ENCODE measurements around the gene MYO5B. TPM values are rescaled to one million over a fixed set of nuclear protein-coding genes. Genes with fewer than 3 reads are reported as not detected.

MYO5B gene
- total and polyA plus RNA-seq, 2 of the 4 experiments (the other 2 are of a cell fraction), result 0.24 to 0.54 TPM

DNA sequence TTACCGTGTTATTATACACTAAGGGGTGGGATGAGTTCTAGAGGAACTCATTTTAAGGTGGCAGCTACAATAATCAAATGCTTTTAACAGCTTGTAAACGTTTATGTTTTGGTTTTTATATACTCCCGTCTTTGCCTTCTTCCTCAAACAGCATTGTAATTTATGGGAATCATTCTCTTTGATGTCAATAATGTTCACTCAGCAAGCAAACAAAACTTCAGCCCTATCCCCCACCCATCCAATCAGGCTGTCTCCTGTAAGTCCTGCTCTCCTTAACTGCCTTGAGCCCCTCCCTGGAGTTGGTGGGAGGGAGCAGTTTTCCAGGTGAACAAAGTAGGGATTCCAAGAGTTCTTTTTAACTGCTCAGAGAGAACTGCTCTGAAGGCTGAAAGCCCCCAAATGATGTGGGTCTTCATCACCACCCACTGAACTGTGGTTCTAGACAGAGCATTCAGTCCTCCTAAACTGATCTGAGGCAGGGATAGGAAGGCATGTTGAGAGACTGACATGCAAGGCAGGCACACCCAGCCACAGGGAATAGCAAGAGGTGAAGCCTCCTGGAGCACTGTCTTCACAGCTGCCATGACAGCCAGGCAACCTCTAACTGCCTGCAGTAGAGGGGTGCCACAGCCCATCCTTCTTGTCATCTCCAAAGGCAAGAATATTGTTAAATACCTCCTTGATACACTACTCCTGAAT lies 17.5 kb downstream of the MYO5B start:
- Histone ChIP-seq H4K5ac (ENCODE audit: low read depth, low read length) (no peak overlapping the region), H2AK9ac (replicated peaks; ENCODE audit: low read depth, low read length, poor library complexity) (no peak overlapping the region), H3K27me3 (ENCODE audit: control insufficient read depth, insufficient read depth, low read length) (no peaks in the 10 kb centered on the region; the same call in 1 of the 2 replicates), H3K9ac (ENCODE audit: low read depth, low read length) (no peak overlapping the region), H2BK120ac (ENCODE audit: low read depth, low read length) (no peak overlapping the region), H3K9me3 (ENCODE audit: control insufficient read depth, insufficient read depth, low read length) (no peaks in the 10 kb centered on the region), H2BK5ac (ENCODE audit: low read depth, low read length, poor library complexity, severe bottlenecking) (no peak overlapping the region), H4K20me1 (ENCODE audit: insufficient read depth, low read length) (no peaks in the 10 kb centered on the region), H3K56ac (ENCODE audit: extremely low read depth, insufficient read depth, low read length) (no peak overlapping the region), H2AK5ac (ENCODE audit: low read depth, low read length) (no peak overlapping the region), H3K4me2 (ENCODE audit: low read depth, low read length) (no peak overlapping the region), H3K23ac (ENCODE audit: low read depth, low read length) (no peak overlapping the region), H3K36me3 (ENCODE audit: control insufficient read depth, insufficient read depth, low read length) (no peaks in the 10 kb centered on the region), H2AFZ (replicated peaks; ENCODE audit: low read length, poor library complexity) (no peak overlapping the region), H2BK15ac (ENCODE audit: low read depth, low read length) (no peak overlapping the region), H4K8ac (ENCODE audit: low read depth in 2 of 2, low read length in 2 of 2) (no peak overlapping the region), H2BK20ac (ENCODE audit: low read depth, low read length) (no peak overlapping the region), H3K27ac (ENCODE audit: insufficient read depth, low read length) (no peak overlapping the region), H4K91ac (ENCODE audit: insufficient read depth, low read depth, low read length) (no peak overlapping the region), H3K4me3 (ENCODE audit: insufficient read depth, low read depth, low read length) (no peak overlapping the region), H3K14ac (replicated peaks; ENCODE audit: low read depth, low read length) (no peak overlapping the region), H3K9me1 (ENCODE audit: insufficient read depth, low read length) (no peaks in the 10 kb centered on the region), H3K79me1 (ENCODE audit: low read depth in 1 of 2, low read length in 2 of 2) (no peaks in the 10 kb centered on the region), H3K4ac (ENCODE audit: low read depth, low read length) (no peak overlapping the region), H3K4me1 (ENCODE audit: control insufficient read depth, insufficient read depth, low read length) (no peaks in the 10 kb centered on the region), H3K18ac (ENCODE audit: low read depth, low read length) (no peak overlapping the region)
- no peak for ATAC-seq (ENCODE audit: low read depth)
- ChIA-PET POLR2A (ENCODE audit: unreplicated experiment) (no interaction called here), CTCF (no interaction called here)
- TF ChIP-seq BHLHE40 (IDR thresholded peaks at IDR 0.05; ENCODE audit: low read depth, low read length) (no peak), RFX5 (IDR thresholded peaks at IDR 0.05; ENCODE audit: low read depth, low read length) (no peak), USF2 (IDR thresholded peaks at IDR 0.05; ENCODE audit: low read depth, low read length) (no peak), NFE2L2 (IDR thresholded peaks at IDR 0.05; ENCODE audit: low read depth, low read length) (no peak), FOS (IDR thresholded peaks at IDR 0.05; ENCODE audit: low read depth, low read length) (no peak), CEBPB (IDR thresholded peaks at IDR 0.05; ENCODE audit: low read depth, low read length) (no peak), RCOR1 (IDR thresholded peaks at IDR 0.05; ENCODE audit: insufficient replicate concordance, low read length) (no peak), MAZ (IDR thresholded peaks at IDR 0.05; ENCODE audit: borderline replicate concordance, low read depth, low read length) (no peak), MXI1 (IDR thresholded peaks at IDR 0.05; ENCODE audit: borderline replicate concordance, low read depth, low read length) (no peak), CHD1 (IDR thresholded peaks at IDR 0.05; ENCODE audit: low read depth, low read length) (no peak), RAD21 (IDR thresholded peaks at IDR 0.05; ENCODE audit: low read length) (no peak), ELK1 (IDR thresholded peaks at IDR 0.05; ENCODE audit: borderline replicate concordance, low read depth, low read length) (no peak), POLR2A (IDR thresholded peaks at IDR 0.05; ENCODE audit: low read depth, low read length) (no peak), MAFK (IDR thresholded peaks at IDR 0.05; ENCODE audit: low read depth, low read length) (no peak)
- TF ChIP-seq, protein P1, sequence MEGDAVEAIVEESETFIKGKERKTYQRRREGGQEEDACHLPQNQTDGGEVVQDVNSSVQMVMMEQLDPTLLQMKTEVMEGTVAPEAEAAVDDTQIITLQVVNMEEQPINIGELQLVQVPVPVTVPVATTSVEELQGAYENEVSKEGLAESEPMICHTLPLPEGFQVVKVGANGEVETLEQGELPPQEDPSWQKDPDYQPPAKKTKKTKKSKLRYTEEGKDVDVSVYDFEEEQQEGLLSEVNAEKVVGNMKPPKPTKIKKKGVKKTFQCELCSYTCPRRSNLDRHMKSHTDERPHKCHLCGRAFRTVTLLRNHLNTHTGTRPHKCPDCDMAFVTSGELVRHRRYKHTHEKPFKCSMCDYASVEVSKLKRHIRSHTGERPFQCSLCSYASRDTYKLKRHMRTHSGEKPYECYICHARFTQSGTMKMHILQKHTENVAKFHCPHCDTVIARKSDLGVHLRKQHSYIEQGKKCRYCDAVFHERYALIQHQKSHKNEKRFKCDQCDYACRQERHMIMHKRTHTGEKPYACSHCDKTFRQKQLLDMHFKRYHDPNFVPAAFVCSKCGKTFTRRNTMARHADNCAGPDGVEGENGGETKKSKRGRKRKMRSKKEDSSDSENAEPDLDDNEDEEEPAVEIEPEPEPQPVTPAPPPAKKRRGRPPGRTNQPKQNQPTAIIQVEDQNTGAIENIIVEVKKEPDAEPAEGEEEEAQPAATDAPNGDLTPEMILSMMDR (conservative IDR thresholded peaks at IDR 0.05; ENCODE audit: low read depth, low read length), result no peak
- no CpG with 5 or more reads among the region's 3 CpGs for WGBS, 2 experiments (ENCODE audit: extremely low coverage in 2 of 2, insufficient read length in 1 of 2)
- BruUV-seq (replicated peaks), result no TSS peak
- no peak for DNase-seq
- dilution Hi-C loops (cut with HindIII; ENCODE audit: low sequenced_read_pairs, unreplicated experiment), result no loop called here
- intact Hi-C loops (cut with micrococcal nuclease), result no loop called here
- in situ Hi-C loops (cut with MboI; ENCODE audit: low sequenced_read_pairs), result loop anchor here (25.0 kb wide), 1 partner anchor 665 kb away; no protein-coding TSS in a partner anchor

Data from IMR-90 (cell line).